KOPT-K1 (cell line): Measurements from ENCODE around the gene DNAJC15.
"Not testable (repeated sequence)": the region's sequence is repeated elsewhere in the genome, so short reads cannot be mapped to it uniquely, and the experiment has no call there.

ENCODE experiments used
- H3K27ac ChIP-seq: fragments of 200-600 bp; sonication (generic); 2 replicates; pipeline ENCODE4 v1.5.1; 2016; ENCODE audit warnings: antibody characterized with exemption, mild to moderate bottlenecking, low read depth, low read length; ENCODE audit not compliant: poor library complexity, severe bottlenecking
- H3K36me3 ChIP-seq: fragments of 200-600 bp; sonication (generic); 2 replicates; pipeline ENCODE4 v1.5.1; 2017; ENCODE audit warnings: antibody characterized with exemption, mild to moderate bottlenecking, low read length, moderate library complexity; ENCODE audit not compliant: insufficient read depth
- H3K9me3 ChIP-seq: fragments of 200-600 bp; sonication (generic); 2 replicates; pipeline ENCODE4 v1.5.1; 2017; ENCODE audit warnings: antibody characterized with exemption, low read length, mild to moderate bottlenecking; ENCODE audit not compliant: insufficient read depth, poor library complexity, severe bottlenecking

DNAJC15 gene

DNA sequence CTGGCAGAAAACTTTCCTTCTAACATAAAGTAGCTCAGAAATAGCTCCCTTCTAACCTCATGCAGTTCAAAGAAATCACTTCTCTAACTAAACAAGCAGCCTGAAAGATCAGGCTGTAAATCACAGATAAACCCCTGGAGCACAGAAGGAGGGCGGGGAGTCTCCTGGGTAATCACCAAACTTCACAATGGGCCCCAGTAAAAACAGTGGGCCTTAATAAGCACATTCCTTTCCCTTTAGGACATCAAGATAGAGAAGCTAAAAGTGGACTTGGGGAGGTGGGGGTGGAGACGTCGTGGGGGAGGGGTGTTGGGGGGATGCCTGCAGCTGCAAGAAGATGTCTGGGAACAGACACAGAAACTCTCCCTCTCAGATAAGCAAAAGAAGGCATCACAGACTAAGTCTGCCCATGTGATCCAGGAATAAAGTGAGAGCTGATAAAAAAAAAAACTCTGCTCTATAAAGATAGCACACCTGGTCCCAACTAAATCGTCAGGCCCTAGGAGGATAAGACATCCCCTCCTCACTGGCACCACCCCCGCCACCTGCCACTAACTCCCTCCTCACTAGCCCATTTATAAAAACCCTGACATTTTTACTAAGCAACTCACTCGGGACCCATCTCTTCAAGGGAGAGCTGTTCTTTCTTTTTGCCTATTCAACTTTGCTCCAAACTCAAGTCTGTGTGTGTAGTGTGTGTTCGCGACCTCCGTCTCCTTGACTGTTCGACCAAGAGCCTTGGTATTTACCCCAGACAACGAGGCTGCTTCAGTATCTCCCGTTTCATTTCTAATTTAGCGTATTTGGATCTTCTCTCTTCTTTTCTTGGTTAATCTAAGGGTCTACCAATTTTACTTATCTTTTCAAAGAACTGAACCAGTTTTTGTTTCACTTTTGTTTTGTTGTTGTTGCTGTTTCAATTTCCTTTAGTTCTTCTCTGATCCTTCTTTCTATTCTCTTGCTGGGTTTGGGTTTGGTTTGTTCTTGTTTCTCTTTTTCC, 31.7 kb downstream of the DNAJC15 start:
- Histone ChIP-seq H3K27ac (peak overlapping the region; percentile 82), H3K9me3 (no peaks in the 10 kb centered on the region), H3K36me3 (no peaks in the 10 kb centered on the region)

DNA sequence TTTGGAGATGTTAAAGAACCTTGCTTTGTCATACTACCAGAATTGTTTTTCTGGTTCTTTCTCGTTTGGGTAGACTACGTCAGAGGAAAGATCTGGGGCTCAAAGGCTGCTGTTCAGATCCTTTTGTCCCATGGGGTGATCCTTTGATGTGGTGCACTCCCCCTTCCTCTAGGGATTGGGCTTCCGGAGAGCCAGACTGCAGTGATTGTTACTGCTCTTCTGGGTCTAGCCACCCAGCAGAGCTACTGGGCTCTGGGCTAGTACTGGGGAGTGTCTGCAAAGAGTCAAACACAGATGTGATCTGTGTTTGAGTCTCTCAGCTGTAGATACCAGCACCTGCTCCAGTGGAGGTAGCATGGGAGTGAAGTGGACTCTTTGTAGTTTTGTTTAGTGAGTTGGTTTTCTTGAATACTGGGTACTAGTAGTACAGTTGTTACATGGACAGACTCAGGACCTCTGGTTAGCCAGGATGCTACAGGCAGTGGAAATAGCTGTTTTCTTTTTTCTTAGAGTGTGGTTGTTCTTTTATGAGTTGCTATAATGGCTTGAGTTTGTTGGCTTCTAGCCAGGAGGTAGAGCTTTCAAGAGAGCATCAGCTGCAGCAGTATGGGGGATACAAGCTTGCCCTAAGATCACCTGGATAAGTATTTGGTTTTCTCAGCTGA, 34.4 kb downstream of the DNAJC15 start:
- Histone ChIP-seq H3K27ac (no peak overlapping the region), H3K9me3 (no peaks in the 10 kb centered on the region), H3K36me3 (no peaks in the 10 kb centered on the region)

DNA sequence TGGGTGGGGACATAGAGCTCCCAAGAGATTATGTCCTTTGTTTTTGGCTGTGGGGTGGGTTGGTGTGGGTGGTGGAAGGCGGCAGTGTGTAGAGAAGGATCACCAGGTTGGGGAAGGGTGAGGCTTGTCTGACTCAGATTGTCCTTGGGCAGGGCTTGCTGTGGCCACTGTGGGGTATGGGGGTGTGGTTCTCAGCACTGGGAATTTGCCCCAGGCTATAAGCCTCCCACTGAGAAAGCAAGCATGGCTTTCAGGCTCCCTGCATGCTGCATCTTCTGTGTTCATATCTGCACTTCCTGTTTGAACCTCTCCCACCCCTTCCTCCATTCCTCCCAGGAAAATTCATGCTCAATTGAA, 34.9 kb downstream of the DNAJC15 start:
- Histone ChIP-seq H3K27ac (no peak overlapping the region), H3K36me3 (no peaks in the 10 kb centered on the region), H3K9me3 (no peaks in the 10 kb centered on the region)

DNA sequence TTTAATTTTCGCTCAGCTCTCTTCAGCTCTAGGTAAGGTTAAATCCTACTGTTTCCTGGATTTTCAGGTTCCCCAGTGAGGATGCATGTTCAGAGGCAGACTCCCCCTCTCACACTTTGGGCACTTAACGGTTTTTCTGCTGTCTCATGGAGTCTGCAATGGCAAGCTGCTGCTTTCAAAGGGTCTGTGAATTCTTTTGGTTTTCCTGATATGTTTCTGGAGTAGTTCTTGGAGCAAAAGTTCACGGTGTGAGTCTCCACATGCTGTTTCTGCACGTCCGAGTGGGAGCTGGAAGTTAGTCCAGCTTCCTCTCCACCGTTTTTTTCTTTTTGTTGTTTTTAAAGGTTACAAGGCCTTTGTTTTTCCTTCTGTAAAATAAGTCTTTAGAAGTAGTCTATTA, 35.4 kb downstream of the DNAJC15 start:
- H3K36me3 ChIP-seq = no peaks in the 10 kb centered on the region
- no peak overlapping the region for H3K27ac ChIP-seq
- H3K9me3 ChIP-seq = no peaks in the 10 kb centered on the region

DNA sequence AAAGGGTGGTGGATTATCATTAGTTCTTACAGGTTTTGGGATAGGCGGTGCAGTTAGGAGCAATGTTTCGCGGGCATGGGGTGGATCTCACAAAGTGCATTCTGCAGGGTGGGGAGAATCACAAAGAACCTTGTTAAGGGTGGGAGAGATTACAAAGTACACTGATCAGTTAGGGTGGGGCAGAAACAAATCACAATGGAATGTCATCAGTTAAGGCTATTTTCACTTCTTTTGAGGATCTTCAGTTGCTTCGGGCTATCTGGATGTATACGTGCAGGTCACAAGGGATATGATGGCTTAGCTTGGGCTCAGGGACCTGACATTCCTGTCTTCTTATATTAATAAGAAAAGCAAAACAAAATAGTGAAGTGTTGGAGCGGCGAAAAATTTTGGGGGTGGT, 36.4 kb downstream of the DNAJC15 start:
- not testable (repeated sequence) for H3K27ac ChIP-seq, H3K36me3 ChIP-seq, H3K9me3 ChIP-seq

DNA sequence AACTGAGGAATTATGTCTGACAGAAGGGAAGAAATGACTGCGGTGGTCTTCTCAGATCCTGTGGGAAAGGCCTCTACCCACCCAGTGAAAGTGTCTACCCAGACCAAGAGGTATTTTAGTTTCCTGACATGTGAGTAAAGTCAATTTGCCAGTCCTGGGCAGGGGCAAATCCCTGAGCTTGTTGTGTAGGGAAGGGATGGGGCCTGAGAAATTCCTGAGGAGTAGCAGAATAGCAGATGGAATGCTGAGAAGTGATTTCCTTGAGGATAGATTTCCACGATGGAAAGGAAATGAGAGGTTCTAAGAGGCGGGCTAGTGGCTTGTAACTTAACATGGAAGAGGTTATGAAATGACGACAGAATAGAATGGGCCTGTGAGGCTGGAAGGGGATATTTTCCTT, 37.4 kb downstream of the DNAJC15 start:
- not testable (repeated sequence) for H3K9me3 ChIP-seq, H3K36me3 ChIP-seq, H3K27ac ChIP-seq

DNA sequence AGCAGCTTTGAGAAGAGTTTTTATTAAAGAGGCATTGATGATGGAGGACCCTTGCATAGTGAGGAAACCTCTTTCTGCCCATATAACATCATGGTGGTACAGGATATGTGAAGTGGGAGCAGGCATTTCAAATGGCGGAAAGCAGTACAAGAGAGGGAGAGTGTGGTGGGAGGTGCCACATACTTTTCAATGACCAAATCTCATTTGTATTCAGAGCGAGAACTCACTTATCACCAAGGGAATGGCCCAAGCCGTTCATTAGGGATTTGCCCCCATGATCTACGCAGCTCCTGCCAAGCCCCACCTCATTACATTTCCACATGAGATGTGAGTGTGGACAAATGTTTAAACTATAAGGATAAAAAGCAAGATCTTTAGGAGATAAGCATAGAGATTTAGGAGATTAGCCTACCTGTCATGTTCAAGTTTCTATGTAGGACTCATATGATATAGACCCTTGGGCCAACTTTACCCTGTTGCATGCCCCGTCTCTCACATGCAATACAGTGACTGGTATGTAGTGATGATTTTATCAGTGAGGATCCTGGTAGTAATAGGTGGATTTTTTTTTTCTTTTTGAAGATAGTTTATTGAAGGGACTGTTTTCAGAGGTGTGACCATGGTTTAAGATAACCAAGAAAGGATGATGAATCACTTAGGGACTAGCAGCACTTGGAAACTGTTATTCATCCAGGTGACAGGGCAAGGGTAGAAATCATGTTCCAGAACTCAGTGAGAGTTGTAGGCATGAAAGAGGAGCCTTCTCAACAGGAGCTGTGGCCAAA, 38.3 kb downstream of the DNAJC15 start:
- H3K36me3 ChIP-seq = no peaks in the 10 kb centered on the region
- H3K27ac ChIP-seq = no peak overlapping the region
- H3K9me3 ChIP-seq = no peaks in the 10 kb centered on the region

DNA sequence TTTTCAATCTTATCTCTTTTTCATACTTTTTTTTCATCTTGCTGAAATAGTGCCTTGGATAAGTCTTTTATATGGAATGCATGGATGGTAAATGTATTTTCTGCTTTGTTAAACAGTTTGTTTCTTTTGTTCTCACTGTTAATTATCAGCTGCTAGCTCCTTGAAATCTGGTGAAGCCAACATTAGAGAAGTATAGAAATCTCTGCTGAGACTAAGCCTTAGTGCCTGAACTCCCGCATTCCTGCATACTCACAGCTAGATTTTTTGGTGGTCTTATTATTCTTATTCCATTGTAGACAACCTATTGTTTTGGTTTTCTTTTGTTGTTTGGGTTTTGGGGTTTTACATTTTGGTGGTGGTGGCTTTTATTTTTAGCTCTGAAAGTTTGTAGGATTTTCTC, 48.4 kb downstream of the DNAJC15 start:
- H3K27ac ChIP-seq = no peak overlapping the region
- H3K9me3 ChIP-seq = no peaks in the 10 kb centered on the region
- H3K36me3 ChIP-seq = no peaks in the 10 kb centered on the region

DNA sequence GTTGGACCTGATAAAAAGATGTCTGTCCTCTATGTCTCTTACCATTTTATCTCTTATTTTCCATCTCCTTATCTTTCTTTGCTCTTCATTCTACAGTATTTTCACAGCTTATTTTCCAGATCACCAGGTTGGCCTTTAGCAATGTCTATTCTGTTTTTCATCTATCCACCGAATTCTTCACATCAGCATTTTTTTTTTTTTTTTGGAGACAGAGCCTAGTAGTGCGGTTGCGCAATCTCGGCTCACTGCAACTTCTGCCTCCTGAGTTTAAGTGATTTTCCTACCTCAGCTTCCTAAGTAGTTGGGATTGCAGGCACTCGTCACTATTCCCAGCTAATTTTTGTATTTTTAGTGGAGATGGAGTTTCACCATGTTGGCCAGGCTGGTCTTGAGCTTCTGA, 49.0 kb downstream of the DNAJC15 start:
- H3K27ac ChIP-seq = no peak overlapping the region
- H3K9me3 ChIP-seq = no peaks in the 10 kb centered on the region

DNA sequence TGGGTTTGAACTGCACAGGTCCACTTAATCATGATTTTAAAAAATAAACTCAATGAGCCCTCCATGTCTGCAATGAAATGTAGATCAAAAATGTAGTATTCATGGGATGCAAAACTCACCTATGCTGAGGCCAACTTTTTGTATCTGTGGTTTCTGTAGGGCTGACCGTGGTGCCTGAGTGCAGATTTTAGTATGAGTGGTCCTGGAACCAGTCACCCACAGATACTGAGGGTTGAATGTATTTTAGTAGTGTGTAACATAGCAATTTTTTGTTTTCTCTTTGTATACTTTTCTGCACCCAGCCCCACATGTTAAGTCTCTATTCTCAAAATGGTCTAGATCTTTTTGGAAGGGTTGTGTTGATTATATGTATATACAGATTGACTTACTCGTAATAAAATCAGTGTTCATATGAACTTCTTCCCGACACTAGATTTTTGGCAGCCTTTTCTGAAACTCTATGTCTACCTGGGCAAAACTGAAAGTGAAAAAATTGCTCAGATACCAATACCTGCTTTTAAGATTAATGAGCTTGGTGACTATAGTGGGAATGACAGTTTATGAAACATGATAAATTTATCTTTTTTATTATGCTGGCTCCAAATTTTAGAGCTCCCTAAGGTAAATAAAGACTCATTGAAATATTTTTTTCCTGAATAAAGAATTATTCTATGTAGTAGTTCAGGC, 51.6 kb downstream of the DNAJC15 start:
- no peaks in the 10 kb centered on the region for H3K9me3 ChIP-seq
- no peaks in the 10 kb centered on the region for H3K36me3 ChIP-seq
- no peak overlapping the region for H3K27ac ChIP-seq

More for the DNA sequence above, 49.0 kb downstream of the DNAJC15 start:
- no peaks in the 10 kb centered on the region for H3K36me3 ChIP-seq

DNA sequence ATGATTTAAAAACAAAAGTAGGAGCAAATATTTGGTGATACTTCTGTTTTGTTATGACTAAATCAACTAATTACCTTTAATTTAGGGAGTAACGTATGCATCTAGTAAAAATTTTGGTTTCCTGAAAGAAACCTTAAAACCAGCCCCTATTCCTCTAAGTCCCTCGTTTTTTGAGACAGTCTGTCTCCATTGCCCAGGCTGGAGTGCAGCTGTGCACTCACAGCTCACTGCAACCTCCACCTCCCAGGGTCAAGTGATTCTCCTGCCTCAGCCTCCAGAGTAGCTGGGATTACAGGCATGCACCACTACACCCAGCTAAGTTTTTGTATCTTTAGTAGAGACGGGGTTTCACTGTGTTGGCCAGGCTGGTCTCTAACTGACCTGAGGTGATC, 52.1 kb downstream of the DNAJC15 start:
- not testable (repeated sequence) for H3K27ac ChIP-seq, H3K36me3 ChIP-seq, H3K9me3 ChIP-seq

DNA sequence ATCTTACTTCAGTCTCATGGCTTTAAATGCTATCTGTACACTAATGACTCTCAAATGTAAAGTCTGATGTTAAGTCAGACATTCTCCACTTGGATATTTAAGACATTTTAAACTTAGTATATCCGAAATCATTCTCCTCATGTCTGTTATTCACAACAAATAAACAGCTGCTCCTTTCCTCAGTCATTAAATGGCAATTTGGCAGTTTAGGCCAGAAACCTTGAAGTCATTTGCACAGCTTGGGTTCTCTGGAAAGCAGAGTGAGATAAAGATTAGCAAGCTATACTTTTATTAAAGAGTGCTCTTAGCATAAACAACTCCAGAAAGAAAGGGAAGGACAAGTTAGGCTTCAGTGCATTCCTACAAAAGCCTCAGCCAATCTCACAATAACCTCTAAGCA, 53.7 kb downstream of the DNAJC15 start:
- no peak overlapping the region for H3K27ac ChIP-seq
- H3K36me3 ChIP-seq = no peaks in the 10 kb centered on the region
- H3K9me3 ChIP-seq = no peaks in the 10 kb centered on the region

DNA sequence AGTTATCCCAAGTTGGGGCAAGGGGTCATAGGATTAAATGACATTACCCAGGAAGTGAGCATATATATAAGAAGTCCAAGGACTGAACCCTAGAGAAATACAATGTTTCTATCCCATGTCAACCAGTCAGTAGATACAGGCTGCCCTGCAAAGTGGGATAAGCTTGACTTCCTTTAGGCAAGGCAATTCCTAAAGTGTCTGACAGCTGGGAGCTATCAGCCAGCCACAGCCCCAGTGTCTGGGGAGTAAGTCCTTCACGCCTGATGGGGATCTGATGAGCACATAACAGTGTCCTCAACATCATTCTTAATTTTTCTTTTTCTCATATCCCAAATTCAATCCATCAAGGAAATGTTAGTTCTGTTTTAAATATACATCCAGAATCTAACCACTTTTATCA, 54.1 kb downstream of the DNAJC15 start:
- Histone ChIP-seq H3K36me3 (no peaks in the 10 kb centered on the region), H3K9me3 (no peaks in the 10 kb centered on the region), H3K27ac (no peak overlapping the region)

DNA sequence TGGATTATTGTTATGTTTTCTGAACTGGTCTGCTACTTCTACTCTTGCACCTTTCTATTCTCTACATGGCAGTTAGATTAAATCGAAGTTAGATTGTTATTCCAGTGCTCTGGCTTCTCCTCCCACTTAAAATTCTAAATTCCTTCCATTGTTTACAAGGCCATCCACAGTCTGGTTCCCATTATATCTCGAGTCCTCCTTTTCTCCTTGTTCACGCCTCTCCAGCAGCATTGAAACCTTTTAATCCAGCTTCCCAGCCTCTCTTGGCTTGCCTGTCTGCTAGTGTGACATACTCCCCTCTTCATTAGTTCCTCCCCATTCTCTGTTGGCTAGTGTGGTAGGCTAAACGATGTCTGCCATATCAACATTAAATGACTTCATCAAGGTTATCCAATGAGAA, 54.5 kb downstream of the DNAJC15 start:
- no peaks in the 10 kb centered on the region for H3K36me3 ChIP-seq
- H3K27ac ChIP-seq = no peak overlapping the region

DNA sequence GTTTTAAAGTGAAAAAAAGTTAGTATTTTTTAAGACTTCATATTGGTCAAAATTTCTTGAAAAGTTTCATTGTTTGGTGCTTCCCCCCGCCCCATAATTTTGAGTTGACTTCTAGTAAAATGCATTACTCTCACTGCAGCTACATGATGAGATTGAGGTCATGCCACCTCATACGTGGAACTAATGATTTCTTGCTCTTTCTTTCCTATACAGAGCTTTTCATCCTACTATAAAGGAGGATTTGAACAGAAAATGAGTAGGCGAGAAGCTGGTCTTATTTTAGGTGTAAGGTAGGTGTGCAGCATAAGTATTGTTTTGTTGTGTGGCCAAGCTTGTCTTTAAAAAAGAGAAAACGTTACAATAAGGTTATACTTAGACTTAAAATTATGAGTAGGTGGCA, 55.0 kb downstream of the DNAJC15 start:
- no peaks in the 10 kb centered on the region for H3K9me3 ChIP-seq
- H3K27ac ChIP-seq = no peak overlapping the region
- H3K36me3 ChIP-seq = no peaks in the 10 kb centered on the region

More for the DNA sequence above, 54.5 kb downstream of the DNAJC15 start:
- no peaks in the 10 kb centered on the region for H3K9me3 ChIP-seq
